Hematopoietic multipotent progenitor cell treated with erythropoietin and hydrocortisone succinate and interleukin-3 and kit ligand, for 17 days (in vitro differentiated cells): ENCODE measurements around the gene N4BP2.
"Not testable (repeated sequence)": the region's sequence is repeated elsewhere in the genome, so short reads cannot be mapped to it uniquely, and the experiment has no call there.

Experiments
- DNase-seq: peaks from one replicate; pipeline ENCODE4 v3.0.0-alpha.2; 2015; ENCODE audit warnings: low spot score

Gene N4BP2

GRCh38 chr4:40056716-40057585, at the start of gene N4BP2:
Gene N4BP2 (plus strand): TSS chr4:40056850. CDS start chr4:40097341, 40,491 bp downstream.
- peak; percentile 73 for DNase-seq

- DNase-seq, result no peak
Measured at GRCh38 chr4:40016007-40016406, 40.6 kb upstream of the N4BP2 start.

DNA sequence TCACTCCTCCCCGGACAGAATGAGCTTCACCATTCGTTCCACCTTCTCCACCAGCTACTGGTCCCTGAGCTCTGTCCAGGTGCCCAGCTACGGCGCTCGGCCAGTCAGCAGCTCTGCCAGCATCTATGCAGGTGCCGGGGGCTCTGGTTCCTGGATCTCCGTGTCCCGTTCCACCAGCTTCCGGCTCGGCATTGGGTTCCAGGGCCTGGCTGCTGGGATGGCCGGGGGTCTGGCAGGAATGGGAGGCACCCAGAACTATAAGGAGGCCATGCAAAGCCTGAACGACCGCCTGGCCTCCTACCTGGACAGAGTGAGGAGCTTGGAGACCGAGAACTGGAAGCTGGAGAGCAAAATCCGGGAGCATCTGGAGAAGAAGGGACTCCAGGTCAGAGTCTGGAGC, 36.4 kb upstream of the N4BP2 start:
- DNase-seq, result no peak

- not testable (repeated sequence) for DNase-seq
Measured at GRCh38 chr4:40021116-40021515, 35.5 kb upstream of the N4BP2 start.

DNA sequence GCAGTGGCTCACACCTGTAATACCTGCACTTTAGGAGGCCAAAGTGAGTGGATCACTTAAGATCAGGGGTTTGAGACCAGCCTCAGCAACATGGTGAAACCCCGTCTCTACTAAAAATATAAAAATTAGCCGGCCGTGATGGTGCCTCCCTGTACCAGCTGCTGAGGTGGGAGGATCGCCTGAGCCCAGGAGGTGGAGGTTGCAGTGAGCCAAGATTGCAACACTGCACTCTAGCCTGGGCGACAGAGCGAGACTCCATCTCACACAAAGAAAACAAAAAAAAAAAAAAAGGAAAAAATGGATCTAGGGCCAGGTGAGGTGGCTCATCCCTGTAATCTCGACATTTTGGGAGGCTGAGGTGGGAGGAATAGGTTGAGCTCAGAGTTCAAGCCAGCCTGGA, 32.6 kb upstream of the N4BP2 start:
- DNase-seq, result not testable (repeated sequence)

- DNase-seq, result no peak
Measured at GRCh38 chr4:40032785-40033184, 23.9 kb upstream of the N4BP2 start.

- no peak for DNase-seq
Measured at GRCh38 chr4:40033613-40034012, 23.0 kb upstream of the N4BP2 start.

GRCh38 chr4:40038977-40039376, 17.7 kb upstream of the N4BP2 start:
- DNase-seq, result no peak

- no peak for DNase-seq
Measured at GRCh38 chr4:40040908-40041307, 15.7 kb upstream of the N4BP2 start.

DNA sequence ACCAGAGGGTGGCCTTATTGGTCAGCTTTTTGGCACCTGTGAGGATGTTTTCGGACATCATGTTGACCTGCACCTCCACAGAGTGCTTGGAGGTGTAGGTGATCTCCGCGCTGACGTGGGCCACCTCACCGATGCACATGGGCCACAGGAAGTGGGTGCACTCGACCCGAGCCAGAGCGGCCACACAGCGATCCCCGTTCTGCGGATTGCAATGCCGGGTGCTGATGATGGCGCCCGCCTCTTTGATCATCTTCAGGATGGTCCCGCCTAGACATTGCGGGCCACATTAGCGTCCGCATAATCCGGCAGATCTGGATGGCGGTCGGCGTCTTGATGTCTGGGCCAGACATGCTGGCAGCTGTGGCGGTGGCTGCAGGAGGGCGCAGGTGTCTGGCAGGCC, 12.9 kb upstream of the N4BP2 start:
- DNase-seq, result no peak

DNA sequence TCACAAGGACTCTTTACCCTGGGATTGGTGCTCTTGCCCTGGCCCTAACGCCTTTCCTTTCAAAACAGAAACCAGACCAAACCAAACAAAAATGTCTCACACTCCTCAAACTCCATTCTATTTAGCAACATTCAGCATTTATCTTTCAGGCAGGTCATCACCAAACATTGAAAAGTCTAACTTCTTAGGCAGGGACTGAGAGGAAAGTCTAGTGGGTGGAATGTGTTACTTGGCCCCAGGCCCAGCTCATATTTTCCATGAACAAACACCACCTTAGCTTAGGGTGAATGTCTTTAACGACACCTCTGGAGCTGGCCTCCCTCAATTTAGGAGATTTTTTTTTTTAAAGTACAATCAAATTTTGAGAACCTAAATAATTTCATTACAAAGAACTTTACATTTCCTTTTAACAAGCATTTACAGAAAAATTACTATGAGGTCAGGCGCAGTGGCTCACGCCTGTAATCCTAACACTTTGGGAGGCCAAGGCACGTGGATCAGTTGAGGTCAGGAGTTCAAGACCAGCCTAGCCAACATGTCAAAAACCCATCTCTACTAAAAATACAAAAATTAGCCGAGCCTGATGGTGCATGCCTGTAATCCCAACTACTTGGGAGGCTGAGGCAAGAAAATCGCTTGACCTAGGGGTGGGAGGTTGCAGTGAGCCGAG, 10.2 kb upstream of the N4BP2 start:
- no peak for DNase-seq

DNA sequence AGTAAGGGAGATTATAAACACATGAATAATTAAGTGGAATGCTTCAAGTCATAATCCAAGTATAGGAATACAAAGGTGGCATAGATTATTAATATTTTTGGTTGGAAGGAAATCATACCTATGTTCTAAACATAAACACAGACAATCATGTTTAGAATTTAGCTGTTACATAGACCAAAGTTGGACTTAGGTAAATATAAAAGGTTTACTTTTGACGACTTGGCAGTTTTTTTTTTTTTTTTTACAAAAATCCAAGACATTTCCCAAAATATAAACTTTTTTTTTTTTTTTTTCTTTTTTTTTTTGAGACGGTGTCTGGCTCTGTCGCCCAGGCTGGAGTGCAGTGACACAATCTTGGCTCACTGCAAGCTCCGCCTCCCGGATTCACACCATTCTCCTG, 3.5 kb upstream of the N4BP2 start:
- DNase-seq, result no peak

DNA sequence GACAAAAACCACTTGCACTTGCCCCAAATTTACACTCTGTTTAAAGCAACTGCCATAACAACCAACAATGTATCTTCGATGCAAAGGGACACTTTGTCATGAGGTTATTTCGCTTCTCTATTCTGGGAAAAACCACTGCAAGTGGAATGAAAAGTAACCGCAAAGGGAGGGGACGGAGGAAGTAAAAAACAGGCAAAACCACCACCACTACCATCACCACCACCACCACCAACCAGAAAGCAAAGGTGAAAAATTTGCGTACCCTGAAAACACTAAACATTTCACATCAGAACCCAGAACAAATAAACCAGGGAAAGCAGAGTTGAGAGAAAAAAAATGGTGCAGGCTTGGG, 1.2 kb upstream of the N4BP2 start:
- DNase-seq, result no peak

- peak; percentile 34 for DNase-seq
Measured at GRCh38 chr4:40055863-40056715, 561 bp upstream of the N4BP2 start.

DNA sequence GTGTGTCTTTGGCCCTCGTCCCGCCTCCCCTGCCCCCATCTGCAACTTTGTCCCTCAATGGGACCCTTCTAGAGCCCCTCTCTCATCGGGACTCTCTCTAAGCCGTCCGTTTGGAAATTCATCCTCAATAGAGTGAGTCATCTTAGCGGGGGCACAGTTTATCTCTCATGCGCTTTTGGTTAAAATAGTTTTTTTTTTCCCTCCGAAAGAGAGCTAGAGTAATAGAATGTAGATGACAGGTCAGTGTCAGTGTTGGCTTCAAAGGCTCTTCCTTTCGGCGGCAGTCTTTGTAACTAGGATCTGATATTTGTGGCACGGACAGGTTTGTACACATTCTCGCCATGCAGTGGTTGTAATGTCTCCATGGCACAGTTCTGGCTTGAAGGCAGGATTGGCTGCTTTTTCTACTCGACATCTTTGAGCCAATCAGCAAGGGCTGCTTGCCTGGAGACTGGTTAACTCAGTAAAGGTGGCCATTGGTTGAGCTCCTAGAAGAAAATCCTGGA, 989 bp downstream of the N4BP2 start:
- peak; percentile 80 for DNase-seq

DNA sequence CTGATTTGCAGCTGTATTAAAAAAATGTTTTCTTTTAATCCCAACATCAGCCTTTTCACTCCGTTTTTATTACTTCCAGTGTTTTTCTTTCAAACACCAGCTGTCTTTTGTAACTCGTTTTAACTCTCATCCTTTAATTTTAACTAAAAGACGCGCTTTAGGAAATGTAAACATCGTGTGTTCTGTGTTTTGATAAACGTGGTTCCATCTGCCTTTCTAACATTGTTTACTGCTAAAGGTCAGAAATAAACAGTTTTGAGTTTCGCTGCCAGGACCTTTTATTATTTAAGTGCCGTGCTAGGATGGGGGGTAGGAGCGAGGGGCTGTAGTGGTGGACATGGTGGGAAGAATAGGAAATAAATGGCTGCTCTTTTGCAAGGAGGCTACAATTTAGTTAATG, 1.5 kb downstream of the N4BP2 start:
- no peak for DNase-seq

DNA sequence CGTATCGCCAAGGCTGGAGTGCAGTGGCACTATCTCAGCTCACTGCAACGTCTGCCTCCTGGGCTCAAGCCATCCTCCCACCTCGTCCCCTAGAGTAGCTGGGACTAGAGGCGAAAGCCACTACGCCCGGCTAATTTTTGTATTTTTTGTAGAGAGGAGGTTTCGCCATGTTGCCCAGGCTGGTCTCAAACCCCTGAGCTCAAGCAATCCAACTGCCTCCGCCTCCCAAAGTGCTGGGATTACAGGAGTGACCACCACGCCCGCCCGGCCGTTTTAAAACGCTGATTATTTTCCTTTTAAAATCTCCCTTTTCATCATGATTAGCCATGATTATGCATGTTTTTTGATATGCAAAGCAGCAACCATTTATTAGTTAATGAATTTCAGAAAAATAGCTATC, 2.2 kb downstream of the N4BP2 start:
- no peak for DNase-seq

GRCh38 chr4:40059362-40059761, 2.7 kb downstream of the N4BP2 start:
- no peak for DNase-seq

DNA sequence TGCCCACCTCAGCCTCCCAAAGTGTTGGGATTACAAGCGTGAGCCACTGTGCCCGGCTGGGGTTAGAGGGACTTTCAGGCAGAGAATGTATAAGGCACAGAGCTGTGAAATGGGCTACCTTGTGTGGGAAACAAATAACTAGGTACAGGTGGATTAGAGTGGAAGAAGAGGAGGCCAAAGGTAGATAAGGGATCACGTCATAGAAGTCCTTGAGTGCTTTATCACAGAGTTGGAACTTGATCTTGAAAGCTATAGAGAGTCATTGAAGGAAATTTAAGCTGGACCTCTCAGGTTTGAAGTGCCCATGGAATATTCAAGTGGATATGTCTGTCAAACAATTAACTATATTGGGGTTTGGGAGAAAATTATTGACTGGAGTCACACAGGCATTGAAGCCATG, 8.4 kb downstream of the N4BP2 start:
- DNase-seq, result no peak

DNA sequence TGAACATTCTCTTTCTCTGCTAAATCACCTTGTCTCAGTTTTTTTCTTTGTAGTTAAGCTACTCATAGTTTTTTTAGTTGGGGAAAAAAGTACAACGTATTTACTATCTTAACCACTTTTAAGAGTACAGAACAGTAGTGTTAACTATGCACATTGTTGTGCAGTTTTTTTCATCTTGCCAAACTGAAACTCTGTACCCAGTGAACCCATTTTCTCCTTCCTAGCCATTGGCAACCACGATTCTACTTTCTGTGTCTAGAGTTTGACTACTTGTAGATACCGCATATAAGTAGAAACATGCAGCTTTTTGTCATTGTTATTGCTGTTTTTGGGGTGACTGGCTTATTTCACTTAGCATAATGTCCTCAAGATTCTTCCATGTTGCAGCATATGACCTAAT, 10.0 kb downstream of the N4BP2 start:
- DNase-seq, result no peak

- no peak for DNase-seq
Measured at GRCh38 chr4:40070387-40070786, 13.7 kb downstream of the N4BP2 start.

GRCh38 chr4:40086421-40086820, 29.8 kb downstream of the N4BP2 start:
- DNase-seq, result no peak
